ENCODE data around the gene PTTG1IP. TPM values are rescaled to one million over a fixed set of nuclear protein-coding genes. Genes with fewer than 3 reads are reported as not detected.

PTTG1IP gene
- total RNA-seq, 2 experiments from 2014 or later: 54.9 to 55.2 TPM

GRCh38 chr21:44868707-44869106, 4.8 kb downstream of the PTTG1IP start:
- POLR2A ChIA-PET: no interaction called here
- Mint-ChIP-seq H3K27ac (peak overlapping the region; percentile 86), H3K36me3 (ENCODE audit: low read depth) (peaks cover 43% of the 10 kb centered on the region), H3K4me3 (peak overlapping the region; percentile 59), H3K27me3 (ENCODE audit: low read depth) (no peaks in the 10 kb centered on the region), H3K4me1 (ENCODE audit: low read depth) (peaks cover 79% of the 10 kb centered on the region), H3K9me3 (ENCODE audit: insufficient read depth) (no peaks in the 10 kb centered on the region)
- CTCF ChIA-PET: interaction anchor here (1.0 kb wide), 1 partner anchor 67 kb away, joined by 4 read pairs; the partner anchor contains the start of gene UBE2G2
- DNase-seq (no peak), ATAC-seq (no peak)

GRCh38 chr21:44867999-44868700, 5.3 kb downstream of the PTTG1IP start:
- H3K4me3 Mint-ChIP-seq: peak overlapping the region; percentile 59
- ATAC-seq: peak; percentile 64
- peaks cover 79% of the 10 kb centered on the region for H3K4me1 Mint-ChIP-seq (ENCODE audit: low read depth)
- no peaks in the 10 kb centered on the region for H3K27me3 Mint-ChIP-seq (ENCODE audit: low read depth)
- ChIA-PET CTCF (interaction anchor here (1.0 kb wide), 1 partner anchor 67 kb away, joined by 4 read pairs; the partner anchor contains the start of gene UBE2G2), POLR2A (no interaction called here)
- H3K36me3 Mint-ChIP-seq (ENCODE audit: low read depth): peaks cover 46% of the 10 kb centered on the region
- no peaks in the 10 kb centered on the region for H3K9me3 Mint-ChIP-seq (ENCODE audit: insufficient read depth)
- peak overlapping the region; percentile 86 for H3K27ac Mint-ChIP-seq
- DNase-seq: peak; percentile 74

- Mint-ChIP-seq H3K27ac (peak overlapping the region; percentile 86), H3K9me3 (ENCODE audit: insufficient read depth) (no peaks in the 10 kb centered on the region), H3K4me1 (ENCODE audit: low read depth) (peaks cover 77% of the 10 kb centered on the region), H3K36me3 (ENCODE audit: low read depth) (peaks cover 43% of the 10 kb centered on the region), H3K4me3 (no peak overlapping the region), H3K27me3 (ENCODE audit: low read depth) (no peaks in the 10 kb centered on the region)
- DNase-seq (no peak), ATAC-seq (no peak)
- CTCF ChIA-PET: interaction anchor here (1.0 kb wide), 1 partner anchor 66 kb away, joined by 4 read pairs; the partner anchor contains the start of gene UBE2G2
- POLR2A ChIA-PET: no interaction called here
Observed at GRCh38 chr21:44867464-44867863, 6.0 kb downstream of the PTTG1IP start.

- DNase-seq (no peak), ATAC-seq (no peak)
- Mint-ChIP-seq H3K9me3 (ENCODE audit: insufficient read depth) (no peaks in the 10 kb centered on the region), H3K4me1 (ENCODE audit: low read depth) (peaks cover 70% of the 10 kb centered on the region), H3K4me3 (no peak overlapping the region), H3K27me3 (ENCODE audit: low read depth) (no peaks in the 10 kb centered on the region), H3K36me3 (ENCODE audit: low read depth) (peaks cover 41% of the 10 kb centered on the region), H3K27ac (peak overlapping the region; percentile 79)
- ChIA-PET CTCF (no interaction called here), POLR2A (no interaction called here)
Observed at GRCh38 chr21:44866780-44867179, 6.7 kb downstream of the PTTG1IP start.

- no peak for DNase-seq
- Mint-ChIP-seq H3K9me3 (ENCODE audit: insufficient read depth) (no peaks in the 10 kb centered on the region), H3K36me3 (ENCODE audit: low read depth) (peaks cover 45% of the 10 kb centered on the region), H3K4me3 (peak overlapping the region; percentile 15), H3K27ac (peak overlapping the region; percentile 79), H3K27me3 (ENCODE audit: low read depth) (no peaks in the 10 kb centered on the region), H3K4me1 (ENCODE audit: low read depth) (peaks cover 60% of the 10 kb centered on the region)
- ATAC-seq: peak; percentile 24
- ChIA-PET POLR2A (interaction anchor here (0.6 kb wide), 1 partner anchor 57 kb away, joined by 3 read pairs; no protein-coding TSS in a partner anchor), CTCF (no interaction called here)
Observed at GRCh38 chr21:44865561-44866280, 7.8 kb downstream of the PTTG1IP start.

GRCh38 chr21:44862869-44863685, 10.4 kb downstream of the PTTG1IP start:
- no peak for DNase-seq
- H3K4me1 Mint-ChIP-seq (ENCODE audit: low read depth): peaks cover 36% of the 10 kb centered on the region
- H3K4me3 Mint-ChIP-seq: no peak overlapping the region
- POLR2A ChIA-PET: no interaction called here
- CTCF ChIA-PET: no interaction called here
- H3K27ac Mint-ChIP-seq: no peak overlapping the region
- peaks cover 51% of the 10 kb centered on the region for H3K36me3 Mint-ChIP-seq (ENCODE audit: low read depth)
- no peaks in the 10 kb centered on the region for H3K9me3 Mint-ChIP-seq (ENCODE audit: insufficient read depth)
- ATAC-seq: no peak
- H3K27me3 Mint-ChIP-seq (ENCODE audit: low read depth): no peaks in the 10 kb centered on the region

- CTCF ChIA-PET: no interaction called here
- no peak overlapping the region for H3K4me3 Mint-ChIP-seq
- no peaks in the 10 kb centered on the region for H3K9me3 Mint-ChIP-seq (ENCODE audit: insufficient read depth)
- ATAC-seq (no peak), DNase-seq (no peak)
- H3K27ac Mint-ChIP-seq: peak overlapping the region; percentile 1
- peaks cover 53% of the 10 kb centered on the region for H3K36me3 Mint-ChIP-seq (ENCODE audit: low read depth)
- peaks cover 15% of the 10 kb centered on the region for H3K4me1 Mint-ChIP-seq (ENCODE audit: low read depth)
- POLR2A ChIA-PET: no interaction called here
- H3K27me3 Mint-ChIP-seq (ENCODE audit: low read depth): no peaks in the 10 kb centered on the region
Observed at GRCh38 chr21:44858791-44859190, 14.7 kb downstream of the PTTG1IP start.

- peaks cover 54% of the 10 kb centered on the region for H3K36me3 Mint-ChIP-seq (ENCODE audit: low read depth)
- POLR2A ChIA-PET: interaction anchor here (1.4 kb wide), 1 partner anchor 15 kb away, joined by 5 read pairs; the partner anchor contains the start of gene PTTG1IP
- H3K4me1 Mint-ChIP-seq (ENCODE audit: low read depth): peaks cover 18% of the 10 kb centered on the region
- H3K4me3 Mint-ChIP-seq: no peak overlapping the region
- DNase-seq: no peak
- CTCF ChIA-PET: interaction anchor here (0.8 to 1.0 kb wide), 2 partner anchors 12 to 23 kb away, joined by 3 read pairs; no protein-coding TSS in a partner anchor
- no peaks in the 10 kb centered on the region for H3K27me3 Mint-ChIP-seq (ENCODE audit: low read depth)
- H3K27ac Mint-ChIP-seq: no peak overlapping the region
- ATAC-seq: no peak
- no peaks in the 10 kb centered on the region for H3K9me3 Mint-ChIP-seq (ENCODE audit: insufficient read depth)
Observed at GRCh38 chr21:44858291-44858690, 15.2 kb downstream of the PTTG1IP start.

GRCh38 chr21:44857127-44857892, 16.2 kb downstream of the PTTG1IP start:
- Mint-ChIP-seq H3K27ac (no peak overlapping the region), H3K4me3 (no peak overlapping the region), H3K4me1 (ENCODE audit: low read depth) (peaks cover 18% of the 10 kb centered on the region), H3K27me3 (ENCODE audit: low read depth) (no peaks in the 10 kb centered on the region), H3K36me3 (ENCODE audit: low read depth) (peaks cover 62% of the 10 kb centered on the region), H3K9me3 (ENCODE audit: insufficient read depth) (no peaks in the 10 kb centered on the region)
- DNase-seq (no peak), ATAC-seq (no peak)
- CTCF ChIA-PET: interaction anchor here (1.0 kb wide), 1 partner anchor 11 kb away, joined by 3 read pairs; no protein-coding TSS in a partner anchor
- POLR2A ChIA-PET: interaction anchor here (1.4 kb wide), 1 partner anchor 16 kb away, joined by 5 read pairs; the partner anchor contains the start of gene PTTG1IP

- Mint-ChIP-seq H3K4me1 (ENCODE audit: low read depth) (peaks cover 26% of the 10 kb centered on the region), H3K4me3 (no peak overlapping the region), H3K27me3 (ENCODE audit: low read depth) (no peaks in the 10 kb centered on the region), H3K27ac (no peak overlapping the region), H3K9me3 (ENCODE audit: insufficient read depth) (no peaks in the 10 kb centered on the region), H3K36me3 (ENCODE audit: low read depth) (peaks cover 64% of the 10 kb centered on the region)
- ChIA-PET POLR2A (no interaction called here), CTCF (no interaction called here)
- ATAC-seq (no peak), DNase-seq (no peak)
Observed at GRCh38 chr21:44856131-44856530, 17.4 kb downstream of the PTTG1IP start.

- ATAC-seq: no peak
- Mint-ChIP-seq H3K4me1 (ENCODE audit: low read depth) (peaks cover 28% of the 10 kb centered on the region), H3K9me3 (ENCODE audit: insufficient read depth) (no peaks in the 10 kb centered on the region), H3K27me3 (ENCODE audit: low read depth) (no peaks in the 10 kb centered on the region), H3K27ac (no peak overlapping the region), H3K4me3 (no peak overlapping the region), H3K36me3 (ENCODE audit: low read depth) (peaks cover 66% of the 10 kb centered on the region)
- ChIA-PET CTCF (interaction anchor here (1.6 kb wide), 1 partner anchor 9 kb away, joined by 5 read pairs; no protein-coding TSS in a partner anchor), POLR2A (no interaction called here)
- no peak for DNase-seq
Observed at GRCh38 chr21:44855572-44855971, 17.9 kb downstream of the PTTG1IP start.
